GM23338 (cell line): Measurements from ENCODE around the gene TBC1D9B. TPM values are rescaled to one million over a fixed set of nuclear protein-coding genes. Genes with fewer than 3 reads are reported as not detected.

ENCODE experiments used
- ATAC-seq: fragments of 200-7000 bp; cut with Tn5 transposase; 3 replicates; pipeline ENCODE4 v1.9.1; 2020
- DNase-seq: peaks from one replicate; pipeline ENCODE4 v3.0.0-alpha.2; 2015; ENCODE audit warnings: low spot score
- H2AFZ ChIP-seq: fragments of 200-600 bp; sonication (generic); 2 replicates; pipeline ENCODE4 v1.8.0; 2016; ENCODE audit warnings: antibody characterized with exemption, mild to moderate bottlenecking, moderate library complexity
- H3F3A ChIP-seq: fragments of 200-600 bp; sonication (generic); replicated peaks from 2 replicates; pipeline ENCODE4 v1.8.0; 2017; ENCODE audit warnings: antibody characterized with exemption, mixed run types, low read depth
- H3K27ac ChIP-seq: fragments of 200-600 bp; sonication (generic); 2 replicates; pipeline ENCODE4 v1.6.1; 2016; ENCODE audit warnings: low read depth
- H3K27me3 ChIP-seq: fragments of 200-600 bp; sonication (generic); 2 replicates; pipeline ENCODE4 v1.8.0; 2016; ENCODE audit warnings: mild to moderate bottlenecking, mixed run types, moderate library complexity; ENCODE audit not compliant: insufficient read depth
- H3K36me3 ChIP-seq: fragments of 200-600 bp; sonication (generic); 2 replicates; pipeline ENCODE4 v1.8.0; 2016; ENCODE audit warnings: mild to moderate bottlenecking; ENCODE audit not compliant: insufficient read depth
- H3K4me1 ChIP-seq: fragments of 200-600 bp; sonication (generic); 2 replicates; pipeline ENCODE4 v1.8.0; 2016; ENCODE audit warnings: mild to moderate bottlenecking, moderate library complexity; ENCODE audit not compliant: insufficient read depth
- H3K4me2 ChIP-seq: fragments of 200-600 bp; sonication (generic); 2 replicates; pipeline ENCODE4 v1.7.1; 2017; ENCODE audit warnings: mixed run types
- H3K4me3 ChIP-seq: fragments of 200-600 bp; sonication (generic); 2 replicates; pipeline ENCODE4 v1.6.1; 2016; ENCODE audit warnings: mixed run types
- H3K79me2 ChIP-seq: fragments of 200-600 bp; sonication (generic); replicated peaks from 2 replicates; pipeline ENCODE4 v1.8.0; 2017; ENCODE audit warnings: mild to moderate bottlenecking; ENCODE audit not compliant: insufficient read depth
- H3K9me2 ChIP-seq: fragments of 200-600 bp; sonication (generic); 2 replicates; pipeline ENCODE4 v1.8.0; 2017; ENCODE audit not compliant: insufficient read depth
- H4K20me1 ChIP-seq: fragments of 200-600 bp; sonication (generic); replicated peaks from 2 replicates; pipeline ENCODE4 v1.8.0; 2017; ENCODE audit warnings: mild to moderate bottlenecking; ENCODE audit not compliant: insufficient read depth
- H3K27ac Mint-ChIP-seq: 2 replicates; pipeline ENCODE4 v1.8.0; 2020; ENCODE audit warnings: inconsistent platforms, mild to moderate bottlenecking, moderate library complexity, mixed read lengths
- H3K27me3 Mint-ChIP-seq: 3 replicates; pipeline ENCODE4 v1.8.0; 2022; ENCODE audit warnings: low read depth, mild to moderate bottlenecking, moderate library complexity, mixed read lengths, inconsistent platforms; ENCODE audit not compliant: insufficient read depth, poor library complexity
- H3K36me3 Mint-ChIP-seq: 3 replicates; pipeline ENCODE4 v1.8.0; 2021; ENCODE audit warnings: low read depth, mild to moderate bottlenecking, inconsistent platforms, moderate library complexity, mixed read lengths
- H3K4me1 Mint-ChIP-seq: 3 replicates; pipeline ENCODE4 v1.8.0; 2020; ENCODE audit warnings: mild to moderate bottlenecking, inconsistent platforms, mixed read lengths
- H3K4me3 Mint-ChIP-seq: 3 replicates; pipeline ENCODE4 v1.8.0; 2021; ENCODE audit warnings: moderate library complexity, mild to moderate bottlenecking, inconsistent platforms, mixed read lengths
- H3K9me3 Mint-ChIP-seq: 3 replicates; pipeline ENCODE4 v1.8.0; 2020; ENCODE audit warnings: moderate library complexity, mild to moderate bottlenecking, inconsistent platforms, mixed read lengths
- CREB1 ChIP-seq: fragments of 250-450 bp; sonication (Bioruptor Pico); IDR thresholded peaks from 2 replicates; pipeline ENCODE4 v1.5.0; 2020; ENCODE audit warnings: low read depth, mild to moderate bottlenecking, moderate library complexity
- EZH2 ChIP-seq: fragments of 200-600 bp; sonication (generic); IDR thresholded peaks from one replicate; pipeline ENCODE4 v1.8.0; 2017; ENCODE audit warnings: antibody characterized with exemption, mild to moderate bottlenecking, low read depth; ENCODE audit not compliant: unreplicated experiment
- JUNB ChIP-seq: IDR thresholded peaks from one replicate; pipeline ENCODE4 v1.6.1; 2016; ENCODE audit warnings: antibody characterized with exemption; ENCODE audit not compliant: unreplicated experiment
- NANOG ChIP-seq: IDR thresholded peaks from 2 replicates; pipeline ENCODE4 v1.6.1; 2016; ENCODE audit warnings: antibody characterized with exemption, borderline replicate concordance
- POLR2AphosphoS5 ChIP-seq: IDR thresholded peaks from 2 replicates; pipeline ENCODE4 v1.6.1; 2016; ENCODE audit warnings: antibody characterized with exemption, low read depth
- STAT1 ChIP-seq: IDR thresholded peaks from one replicate; pipeline ENCODE4 v1.6.1; 2016; ENCODE audit warnings: antibody characterized with exemption; ENCODE audit not compliant: unreplicated experiment
- ZNF114 ChIP-seq: fragments of 250-450 bp; sonication (Bioruptor Pico); IDR thresholded peaks from 2 replicates; pipeline ENCODE4 v1.5.0; 2020; ENCODE audit warnings: mild to moderate bottlenecking, moderate library complexity
- ZNF331 ChIP-seq: fragments of 250-450 bp; sonication (Bioruptor Pico); IDR thresholded peaks from 2 replicates; pipeline ENCODE4 v1.5.0; 2020; ENCODE audit warnings: low read depth, mild to moderate bottlenecking, moderate library complexity
- polyA plus RNA-seq: library from polyadenylated mRNA; unstranded; fragments of >200 nt; fragmentation: Nextera tagmentation; extraction: Ambion mirVana; gene quantifications from 2 replicates; pipeline ENCODE4 v1.2.1, GENCODE V29; 2016
- total RNA-seq: library from RNA; depleted of rRNA; stranded (reverse); fragments of >200 nt; shearing (Covaris generic); gene quantifications from 2 replicates; pipeline ENCODE4 v1.2.3, GENCODE V29; 2014
- TF ChIP-seq, protein P1 (sequence below): fragments of 250-450 bp; sonication (Bioruptor Pico); IDR thresholded peaks from 2 replicates; pipeline ENCODE4 v1.5.0; 2020; ENCODE audit warnings: mild to moderate bottlenecking, moderate library complexity
- TF ChIP-seq, protein P2 (sequence below): IDR thresholded peaks from one replicate; pipeline ENCODE4 v1.6.1; 2018; ENCODE audit warnings: antibody characterized with exemption; ENCODE audit not compliant: unreplicated experiment

Gene TBC1D9B
- total and polyA plus RNA-seq, 2 experiments from 2014 or later, result 19.0 to 38.0 TPM

DNA sequence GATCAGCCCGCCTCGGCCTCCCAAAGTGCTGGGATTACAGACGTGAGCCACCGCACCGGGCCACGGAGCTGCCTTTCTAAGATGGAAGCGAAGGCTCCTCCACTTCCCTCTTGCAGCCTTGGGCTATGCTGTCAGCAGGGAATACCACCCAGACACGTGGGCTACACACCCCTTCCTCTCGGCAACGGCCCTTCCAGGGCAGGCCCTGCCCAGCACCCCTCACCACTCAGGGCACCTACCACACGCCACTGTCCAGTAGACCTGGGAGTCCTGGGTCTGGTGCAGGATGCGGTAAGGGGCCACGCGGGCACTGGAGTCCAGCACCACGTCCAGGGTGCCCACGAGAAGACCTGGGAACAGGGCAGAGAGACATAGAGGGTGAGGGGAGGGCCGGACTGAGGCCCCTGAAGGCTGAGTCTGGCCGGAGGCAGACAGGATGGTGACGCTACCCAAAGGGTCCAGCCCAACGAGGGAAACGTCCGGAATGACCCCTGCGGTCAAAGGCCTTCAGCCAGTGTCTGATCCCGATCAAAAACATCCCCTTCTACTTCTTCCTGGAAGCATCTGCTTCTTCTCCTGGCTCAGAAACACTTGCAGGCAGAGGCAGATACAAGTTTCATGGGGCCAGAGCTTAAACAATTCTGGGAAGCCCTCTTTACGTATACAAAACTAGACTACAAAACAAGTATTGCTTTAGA, 3.1 kb downstream of the TBC1D9B start (continued):
- TF ChIP-seq, protein P1, sequence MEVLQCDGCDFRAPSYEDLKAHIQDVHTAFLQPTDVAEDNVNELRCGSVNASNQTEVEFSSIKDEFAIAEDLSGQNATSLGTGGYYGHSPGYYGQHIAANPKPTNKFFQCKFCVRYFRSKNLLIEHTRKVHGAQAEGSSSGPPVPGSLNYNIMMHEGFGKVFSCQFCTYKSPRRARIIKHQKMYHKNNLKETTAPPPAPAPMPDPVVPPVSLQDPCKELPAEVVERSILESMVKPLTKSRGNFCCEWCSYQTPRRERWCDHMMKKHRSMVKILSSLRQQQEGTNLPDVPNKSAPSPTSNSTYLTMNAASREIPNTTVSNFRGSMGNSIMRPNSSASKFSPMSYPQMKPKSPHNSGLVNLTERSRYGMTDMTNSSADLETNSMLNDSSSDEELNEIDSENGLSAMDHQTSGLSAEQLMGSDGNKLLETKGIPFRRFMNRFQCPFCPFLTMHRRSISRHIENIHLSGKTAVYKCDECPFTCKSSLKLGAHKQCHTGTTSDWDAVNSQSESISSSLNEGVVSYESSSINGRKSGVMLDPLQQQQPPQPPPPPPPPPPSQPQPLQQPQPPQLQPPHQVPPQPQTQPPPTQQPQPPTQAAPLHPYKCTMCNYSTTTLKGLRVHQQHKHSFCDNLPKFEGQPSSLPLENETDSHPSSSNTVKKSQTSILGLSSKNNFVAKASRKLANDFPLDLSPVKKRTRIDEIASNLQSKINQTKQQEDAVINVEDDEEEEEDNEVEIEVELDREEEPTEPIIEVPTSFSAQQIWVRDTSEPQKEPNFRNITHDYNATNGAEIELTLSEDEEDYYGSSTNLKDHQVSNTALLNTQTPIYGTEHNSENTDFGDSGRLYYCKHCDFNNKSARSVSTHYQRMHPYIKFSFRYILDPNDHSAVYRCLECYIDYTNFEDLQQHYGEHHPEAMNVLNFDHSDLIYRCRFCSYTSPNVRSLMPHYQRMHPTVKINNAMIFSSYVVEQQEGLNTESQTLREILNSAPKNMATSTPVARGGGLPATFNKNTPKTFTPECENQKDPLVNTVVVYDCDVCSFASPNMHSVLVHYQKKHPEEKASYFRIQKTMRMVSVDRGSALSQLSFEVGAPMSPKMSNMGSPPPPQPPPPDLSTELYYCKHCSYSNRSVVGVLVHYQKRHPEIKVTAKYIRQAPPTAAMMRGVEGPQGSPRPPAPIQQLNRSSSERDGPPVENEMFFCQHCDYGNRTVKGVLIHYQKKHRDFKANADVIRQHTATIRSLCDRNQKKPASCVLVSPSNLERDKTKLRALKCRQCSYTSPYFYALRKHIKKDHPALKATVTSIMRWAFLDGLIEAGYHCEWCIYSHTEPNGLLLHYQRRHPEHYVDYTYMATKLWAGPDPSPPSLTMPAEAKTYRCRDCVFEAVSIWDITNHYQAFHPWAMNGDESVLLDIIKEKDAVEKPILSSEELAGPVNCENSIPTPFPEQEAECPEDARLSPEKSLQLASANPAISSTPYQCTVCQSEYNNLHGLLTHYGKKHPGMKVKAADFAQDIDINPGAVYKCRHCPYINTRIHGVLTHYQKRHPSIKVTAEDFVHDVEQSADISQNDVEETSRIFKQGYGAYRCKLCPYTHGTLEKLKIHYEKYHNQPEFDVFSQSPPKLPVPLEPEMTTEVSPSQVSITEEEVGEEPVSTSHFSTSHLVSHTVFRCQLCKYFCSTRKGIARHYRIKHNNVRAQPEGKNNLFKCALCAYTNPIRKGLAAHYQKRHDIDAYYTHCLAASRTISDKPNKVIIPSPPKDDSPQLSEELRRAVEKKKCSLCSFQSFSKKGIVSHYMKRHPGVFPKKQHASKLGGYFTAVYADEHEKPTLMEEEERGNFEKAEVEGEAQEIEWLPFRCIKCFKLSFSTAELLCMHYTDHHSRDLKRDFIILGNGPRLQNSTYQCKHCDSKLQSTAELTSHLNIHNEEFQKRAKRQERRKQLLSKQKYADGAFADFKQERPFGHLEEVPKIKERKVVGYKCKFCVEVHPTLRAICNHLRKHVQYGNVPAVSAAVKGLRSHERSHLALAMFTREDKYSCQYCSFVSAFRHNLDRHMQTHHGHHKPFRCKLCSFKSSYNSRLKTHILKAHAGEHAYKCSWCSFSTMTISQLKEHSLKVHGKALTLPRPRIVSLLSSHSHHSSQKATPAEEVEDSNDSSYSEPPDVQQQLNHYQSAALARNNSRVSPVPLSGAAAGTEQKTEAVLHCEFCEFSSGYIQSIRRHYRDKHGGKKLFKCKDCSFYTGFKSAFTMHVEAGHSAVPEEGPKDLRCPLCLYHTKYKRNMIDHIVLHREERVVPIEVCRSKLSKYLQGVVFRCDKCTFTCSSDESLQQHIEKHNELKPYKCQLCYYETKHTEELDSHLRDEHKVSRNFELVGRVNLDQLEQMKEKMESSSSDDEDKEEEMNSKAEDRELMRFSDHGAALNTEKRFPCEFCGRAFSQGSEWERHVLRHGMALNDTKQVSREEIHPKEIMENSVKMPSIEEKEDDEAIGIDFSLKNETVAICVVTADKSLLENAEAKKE (CRISPR knock-in tag), result no peak
- no peak for TF ChIP-seq POLR2AphosphoS5
- no peak for TF ChIP-seq STAT1
- TF ChIP-seq, protein P2, sequence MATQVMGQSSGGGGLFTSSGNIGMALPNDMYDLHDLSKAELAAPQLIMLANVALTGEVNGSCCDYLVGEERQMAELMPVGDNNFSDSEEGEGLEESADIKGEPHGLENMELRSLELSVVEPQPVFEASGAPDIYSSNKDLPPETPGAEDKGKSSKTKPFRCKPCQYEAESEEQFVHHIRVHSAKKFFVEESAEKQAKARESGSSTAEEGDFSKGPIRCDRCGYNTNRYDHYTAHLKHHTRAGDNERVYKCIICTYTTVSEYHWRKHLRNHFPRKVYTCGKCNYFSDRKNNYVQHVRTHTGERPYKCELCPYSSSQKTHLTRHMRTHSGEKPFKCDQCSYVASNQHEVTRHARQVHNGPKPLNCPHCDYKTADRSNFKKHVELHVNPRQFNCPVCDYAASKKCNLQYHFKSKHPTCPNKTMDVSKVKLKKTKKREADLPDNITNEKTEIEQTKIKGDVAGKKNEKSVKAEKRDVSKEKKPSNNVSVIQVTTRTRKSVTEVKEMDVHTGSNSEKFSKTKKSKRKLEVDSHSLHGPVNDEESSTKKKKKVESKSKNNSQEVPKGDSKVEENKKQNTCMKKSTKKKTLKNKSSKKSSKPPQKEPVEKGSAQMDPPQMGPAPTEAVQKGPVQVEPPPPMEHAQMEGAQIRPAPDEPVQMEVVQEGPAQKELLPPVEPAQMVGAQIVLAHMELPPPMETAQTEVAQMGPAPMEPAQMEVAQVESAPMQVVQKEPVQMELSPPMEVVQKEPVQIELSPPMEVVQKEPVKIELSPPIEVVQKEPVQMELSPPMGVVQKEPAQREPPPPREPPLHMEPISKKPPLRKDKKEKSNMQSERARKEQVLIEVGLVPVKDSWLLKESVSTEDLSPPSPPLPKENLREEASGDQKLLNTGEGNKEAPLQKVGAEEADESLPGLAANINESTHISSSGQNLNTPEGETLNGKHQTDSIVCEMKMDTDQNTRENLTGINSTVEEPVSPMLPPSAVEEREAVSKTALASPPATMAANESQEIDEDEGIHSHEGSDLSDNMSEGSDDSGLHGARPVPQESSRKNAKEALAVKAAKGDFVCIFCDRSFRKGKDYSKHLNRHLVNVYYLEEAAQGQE, result no peak

DNA sequence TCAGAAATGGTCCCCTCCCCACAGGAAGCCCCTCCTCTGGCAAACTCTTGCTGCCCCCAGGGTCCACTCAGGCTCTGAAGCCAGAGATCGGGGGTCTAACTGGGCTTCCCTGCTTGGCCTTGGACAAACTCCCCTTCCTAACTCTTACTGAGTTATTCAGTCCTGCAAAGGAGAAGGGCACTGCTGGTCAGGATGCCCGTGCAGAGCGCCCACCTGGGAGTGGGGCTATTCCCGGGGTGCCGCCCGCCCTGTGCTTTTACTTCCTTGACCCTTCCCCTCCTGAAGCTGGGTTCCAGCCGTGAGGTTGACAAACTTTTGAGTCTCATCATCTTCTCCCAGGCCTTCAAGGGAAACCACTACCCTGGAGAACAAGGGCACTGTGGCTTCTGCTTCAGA, 4.9 kb downstream of the TBC1D9B start:
- H3K27me3 ChIP-seq, result no peaks in the 10 kb centered on the region
- peaks cover 10% of the 10 kb centered on the region for H3K79me2 ChIP-seq
- no peak for TF ChIP-seq STAT1
- TF ChIP-seq POLR2AphosphoS5, result no peak
- TF ChIP-seq, protein P2, result no peak
- no peak for TF ChIP-seq ZNF114
- no peak for TF ChIP-seq JUNB
- TF ChIP-seq ZNF331 (CRISPR knock-in tag), result no peak
- TF ChIP-seq NANOG, result no peak
- TF ChIP-seq CREB1 (CRISPR knock-in tag), result no peak
- TF ChIP-seq EZH2, result no peak

More for the DNA sequence above, 4.9 kb downstream of the TBC1D9B start:
- peaks cover 7% of the 10 kb centered on the region for H3K4me1 ChIP-seq
- H3K9me3 Mint-ChIP-seq, result no peaks in the 10 kb centered on the region
- no peak overlapping the region for H3K4me2 ChIP-seq
- H3K27ac Mint-ChIP-seq, result no peak overlapping the region
- peaks cover 3% of the 10 kb centered on the region; the same call in 1 of the 2 replicates for H4K20me1 ChIP-seq
- DNase-seq (no peak), ATAC-seq (no peak)
- peaks cover 14% of the 10 kb centered on the region for H3K27me3 Mint-ChIP-seq
- no peak overlapping the region for H2AFZ ChIP-seq
- no peak overlapping the region for H3K4me3 Mint-ChIP-seq
- H3K27ac ChIP-seq, result no peak overlapping the region
- H3K36me3 Mint-ChIP-seq, result peaks cover 34% of the 10 kb centered on the region
- no peaks in the 10 kb centered on the region for H3K36me3 ChIP-seq
- no peaks in the 10 kb centered on the region for H3K9me2 ChIP-seq
- peaks cover 9% of the 10 kb centered on the region; the same call in 1 of the 2 replicates for H3F3A ChIP-seq
- peaks cover 2% of the 10 kb centered on the region; the same call in 1 of the 3 replicates for H3K4me1 Mint-ChIP-seq
- H3K4me3 ChIP-seq, result no peak overlapping the region
